DND-41 (cell line): ENCODE results near the gene LAD1.

ENCODE experiments used
- EZH2 ChIP-seq: IDR thresholded peaks from 3 replicates; pipeline ENCODE4 v1.6.1; 2012; ENCODE audit warnings: borderline replicate concordance, low read depth, mild to moderate bottlenecking, moderate library complexity, low read length, inconsistent platforms; ENCODE audit not compliant: severe bottlenecking
- TF ChIP-seq, protein P1 (sequence below): IDR thresholded peaks from 2 replicates; pipeline ENCODE4 v1.5.1; 2012; ENCODE audit warnings: borderline replicate concordance, low read length, moderate library complexity, mild to moderate bottlenecking; ENCODE audit not compliant: poor library complexity, severe bottlenecking; ENCODE audit errors: extremely low read depth

GRCh38 chr1:201356236-201356635 is 42.9 kb downstream of the LAD1 start:
- TF ChIP-seq, protein P1, sequence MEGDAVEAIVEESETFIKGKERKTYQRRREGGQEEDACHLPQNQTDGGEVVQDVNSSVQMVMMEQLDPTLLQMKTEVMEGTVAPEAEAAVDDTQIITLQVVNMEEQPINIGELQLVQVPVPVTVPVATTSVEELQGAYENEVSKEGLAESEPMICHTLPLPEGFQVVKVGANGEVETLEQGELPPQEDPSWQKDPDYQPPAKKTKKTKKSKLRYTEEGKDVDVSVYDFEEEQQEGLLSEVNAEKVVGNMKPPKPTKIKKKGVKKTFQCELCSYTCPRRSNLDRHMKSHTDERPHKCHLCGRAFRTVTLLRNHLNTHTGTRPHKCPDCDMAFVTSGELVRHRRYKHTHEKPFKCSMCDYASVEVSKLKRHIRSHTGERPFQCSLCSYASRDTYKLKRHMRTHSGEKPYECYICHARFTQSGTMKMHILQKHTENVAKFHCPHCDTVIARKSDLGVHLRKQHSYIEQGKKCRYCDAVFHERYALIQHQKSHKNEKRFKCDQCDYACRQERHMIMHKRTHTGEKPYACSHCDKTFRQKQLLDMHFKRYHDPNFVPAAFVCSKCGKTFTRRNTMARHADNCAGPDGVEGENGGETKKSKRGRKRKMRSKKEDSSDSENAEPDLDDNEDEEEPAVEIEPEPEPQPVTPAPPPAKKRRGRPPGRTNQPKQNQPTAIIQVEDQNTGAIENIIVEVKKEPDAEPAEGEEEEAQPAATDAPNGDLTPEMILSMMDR = no peak
- no peak for TF ChIP-seq EZH2
